ENCODE measurements around the gene EMC8. TPM values are rescaled to one million over a fixed set of nuclear protein-coding genes. Genes with fewer than 3 reads are reported as not detected.

Gene EMC8
- 35.4 and 60.2 TPM in 2 replicates for total RNA-seq

GRCh38 chr16:85799497-85800320 is at the start of gene EMC8, which contains the start of gene COX4I1:
TSS of gene EMC8 (minus strand) at chr16:85799544. CDS start at chr16:85799295, 249 bp downstream.
TSS of gene COX4I1 (plus strand) at chr16:85799695. CDS start at chr16:85801206, 1,511 bp downstream.

GRCh38 chr16:85750827-85751697 is 48.3 kb downstream of the EMC8 start, which contains the start of gene C16orf74:
TSS of gene C16orf74 (minus strand) at chr16:85751096. CDS start at chr16:85735217, 15,879 bp downstream.

Other genes with a start within 250 kb of the EMC8 start
- 8.2 and 13.7 TPM in 2 replicates for gene GSE1, start 186.2 kb downstream of the EMC8 start, total RNA-seq
- 6.5 and 17.6 TPM in 2 replicates for gene GINS2, start 110.6 kb downstream of the EMC8 start, total RNA-seq
- 156 and 176 TPM in 2 replicates for gene C16orf74, start 48.4 kb downstream of the EMC8 start, total RNA-seq
- 634 and 671 TPM in 2 replicates for gene COX4I1, start 151 bp upstream of the EMC8 start, total RNA-seq
- not detected in 2 replicates for gene IRF8, start 99.6 kb upstream of the EMC8 start, total RNA-seq

All from hair follicular keratinocyte (primary cell).